Measurements from ENCODE around the gene FAXC. TPM values are rescaled to one million over a fixed set of nuclear protein-coding genes. Genes with fewer than 3 reads are reported as not detected.
"Not testable (repeated sequence)": the region's sequence is repeated elsewhere in the genome, so short reads cannot be mapped to it uniquely, and the experiment has no call there.

The FAXC gene
- total RNA-seq, 2 donors from 2014 or later, result not detected

DNA sequence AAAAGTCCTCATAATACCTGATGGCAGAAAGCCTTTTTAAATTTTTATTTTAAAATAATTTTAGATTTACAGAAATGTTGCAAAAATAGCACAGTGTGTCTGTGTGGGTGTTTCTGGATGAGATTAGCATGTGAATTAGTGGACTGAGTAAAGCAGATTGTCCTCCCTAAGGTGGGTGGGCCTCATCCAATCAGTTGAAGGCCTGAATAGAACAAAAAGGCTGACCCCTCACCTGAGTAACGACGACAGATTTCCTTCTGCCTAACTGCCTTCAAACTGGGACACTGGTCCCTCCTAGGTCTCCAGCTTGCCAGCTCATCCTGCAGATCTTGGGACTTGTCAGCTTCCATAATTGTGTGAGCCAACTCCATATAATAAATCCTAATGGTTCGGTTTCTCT, 54.2 kb downstream of the FAXC start:
- Mint-ChIP-seq H3K36me3 (ENCODE audit: low read depth) (peaks cover 2% of the 10 kb centered on the region), H3K27me3 (peaks cover 64% of the 10 kb centered on the region), H3K4me3 (no peak overlapping the region), H3K4me1 (no peaks in the 10 kb centered on the region), H3K27ac (no peak overlapping the region)
- H3K9me3 ChIP-seq (ENCODE audit: control insufficient read depth, low read length, poor library complexity, severe bottlenecking), result no peaks in the 10 kb centered on the region
- no peak for ATAC-seq
- DNase-seq, result no peak

DNA sequence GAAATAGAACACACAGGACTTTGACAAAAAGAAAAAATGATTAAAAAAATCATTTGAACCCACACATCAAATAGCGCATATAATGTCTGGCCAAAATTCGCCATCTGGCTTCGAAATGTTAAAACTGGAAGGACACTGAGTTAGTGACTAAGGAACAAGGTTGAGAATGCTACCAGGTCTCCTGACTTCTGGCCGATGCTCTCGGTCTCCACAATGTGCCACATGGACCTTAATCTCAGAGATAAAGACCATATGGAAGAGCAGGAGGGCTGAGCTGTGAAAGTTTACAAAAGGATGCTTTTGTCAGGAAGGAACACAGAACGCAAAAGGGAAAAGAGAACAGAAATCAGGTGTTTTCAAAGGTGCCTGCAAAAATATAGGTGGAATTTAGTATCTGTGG, 54.7 kb downstream of the FAXC start:
- no peaks in the 10 kb centered on the region for H3K4me1 Mint-ChIP-seq
- ATAC-seq (no peak), DNase-seq (no peak)
- H3K4me3 Mint-ChIP-seq, result no peak overlapping the region
- H3K36me3 Mint-ChIP-seq (ENCODE audit: low read depth), result no peaks in the 10 kb centered on the region
- peaks cover 60% of the 10 kb centered on the region for H3K27me3 Mint-ChIP-seq
- no peak overlapping the region for H3K27ac Mint-ChIP-seq
- H3K9me3 ChIP-seq (ENCODE audit: control insufficient read depth, low read length, poor library complexity, severe bottlenecking), result no peaks in the 10 kb centered on the region

GRCh38 chr6:99289701-99290100, 59.8 kb downstream of the FAXC start:
- Mint-ChIP-seq H3K36me3 (ENCODE audit: low read depth) (no peaks in the 10 kb centered on the region), H3K4me1 (no peaks in the 10 kb centered on the region), H3K27me3 (peaks cover 36% of the 10 kb centered on the region), H3K27ac (no peak overlapping the region), H3K4me3 (no peak overlapping the region)
- no peak for ATAC-seq
- H3K9me3 ChIP-seq (ENCODE audit: control insufficient read depth, low read length, poor library complexity, severe bottlenecking), result no peaks in the 10 kb centered on the region
- DNase-seq, result no peak

GRCh38 chr6:99288668-99289067, 60.8 kb downstream of the FAXC start:
- no peaks in the 10 kb centered on the region for H3K9me3 ChIP-seq (ENCODE audit: control insufficient read depth, low read length, poor library complexity, severe bottlenecking)
- no peak for DNase-seq
- no peaks in the 10 kb centered on the region for H3K4me1 Mint-ChIP-seq
- no peak for ATAC-seq
- no peak overlapping the region for H3K27ac Mint-ChIP-seq
- H3K27me3 Mint-ChIP-seq, result peaks cover 34% of the 10 kb centered on the region
- H3K36me3 Mint-ChIP-seq (ENCODE audit: low read depth), result peaks cover 2% of the 10 kb centered on the region
- no peak overlapping the region for H3K4me3 Mint-ChIP-seq

DNA sequence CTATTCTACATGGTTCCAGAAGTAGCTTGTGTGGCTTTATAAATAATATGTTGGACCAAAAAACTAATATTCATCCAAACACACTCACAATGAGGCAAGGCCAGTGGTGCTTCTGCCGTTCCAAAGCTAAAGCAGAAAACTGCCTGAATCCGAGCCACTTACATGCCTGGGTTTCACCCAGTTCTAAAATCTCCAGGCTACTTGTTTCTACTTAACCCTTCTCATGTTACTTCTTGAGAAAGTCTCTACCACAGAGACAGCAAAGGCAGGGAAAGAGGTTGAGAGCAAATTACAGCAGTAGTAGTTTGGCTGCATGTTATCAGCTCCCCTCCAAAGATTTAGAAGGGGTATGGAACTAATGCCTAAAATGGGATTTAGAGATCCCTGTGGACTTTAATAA, 62.0 kb downstream of the FAXC start:
- peaks cover 2% of the 10 kb centered on the region for H3K36me3 Mint-ChIP-seq (ENCODE audit: low read depth)
- ATAC-seq, result no peak
- peaks cover 24% of the 10 kb centered on the region for H3K27me3 Mint-ChIP-seq
- no peak overlapping the region for H3K27ac Mint-ChIP-seq
- no peak for DNase-seq
- no peaks in the 10 kb centered on the region for H3K4me1 Mint-ChIP-seq
- H3K4me3 Mint-ChIP-seq, result no peak overlapping the region
- H3K9me3 ChIP-seq (ENCODE audit: control insufficient read depth, low read length, poor library complexity, severe bottlenecking), result no peaks in the 10 kb centered on the region

GRCh38 chr6:99285881-99286280, 63.6 kb downstream of the FAXC start:
- ATAC-seq (no peak), DNase-seq (no peak)
- Mint-ChIP-seq H3K27me3 (peaks cover 23% of the 10 kb centered on the region), H3K4me3 (no peak overlapping the region), H3K27ac (no peak overlapping the region), H3K4me1 (no peaks in the 10 kb centered on the region), H3K36me3 (ENCODE audit: low read depth) (peaks cover 2% of the 10 kb centered on the region)
- H3K9me3 ChIP-seq (ENCODE audit: control insufficient read depth, low read length, poor library complexity, severe bottlenecking), result no peaks in the 10 kb centered on the region

DNA sequence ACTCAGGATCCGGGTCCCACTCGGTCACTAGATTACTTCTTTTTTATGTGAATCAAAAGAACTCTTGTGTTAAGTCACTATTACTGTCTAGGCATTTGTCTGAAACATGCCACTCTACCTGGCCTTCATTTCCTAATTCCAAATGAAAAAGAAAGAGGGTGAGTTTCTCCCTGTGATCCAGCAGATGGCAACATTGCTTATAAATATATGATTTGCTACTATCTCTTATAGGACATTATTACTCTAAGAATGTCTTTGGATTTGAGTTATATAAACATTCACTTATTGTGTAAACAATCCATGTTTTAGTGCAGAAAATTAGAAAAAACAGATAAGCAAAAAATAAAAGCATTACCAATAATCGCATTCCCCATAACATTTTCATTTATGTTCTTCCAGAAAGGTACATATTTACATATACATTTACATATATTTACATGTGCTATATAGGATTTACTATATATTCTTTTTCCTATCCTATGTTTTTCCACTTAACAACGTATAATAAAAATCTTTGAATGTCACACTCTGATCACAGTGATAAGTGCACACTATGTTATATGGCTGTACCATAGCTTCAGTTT, 66.9 kb downstream of the FAXC start:
- no peaks in the 10 kb centered on the region for H3K9me3 ChIP-seq (ENCODE audit: control insufficient read depth, low read length, poor library complexity, severe bottlenecking)
- Mint-ChIP-seq H3K27ac (no peak overlapping the region), H3K27me3 (peaks cover 17% of the 10 kb centered on the region), H3K4me3 (no peak overlapping the region), H3K4me1 (no peaks in the 10 kb centered on the region), H3K36me3 (ENCODE audit: low read depth) (peaks cover 4% of the 10 kb centered on the region)
- DNase-seq (no peak), ATAC-seq (no peak)

DNA sequence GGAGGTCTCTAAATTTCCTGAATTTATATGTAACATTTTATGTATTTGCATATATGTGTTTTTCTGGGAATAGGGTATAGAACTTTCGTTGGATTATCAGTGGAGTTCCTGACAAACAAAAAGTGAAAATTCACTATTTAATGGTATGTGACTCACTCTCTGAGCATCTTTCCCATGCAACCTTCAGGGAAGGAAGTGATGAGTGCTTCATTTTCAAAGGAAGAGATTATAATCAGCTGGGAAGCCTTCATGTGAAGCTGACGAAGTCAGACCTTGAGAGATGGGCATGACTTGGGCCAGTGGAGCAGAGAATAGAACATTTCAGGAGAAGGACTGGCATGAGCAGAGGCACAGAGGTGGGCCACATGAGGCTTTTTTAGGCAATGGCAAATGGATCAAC, 72.7 kb downstream of the FAXC start:
- DNase-seq (no peak), ATAC-seq (no peak)

DNA sequence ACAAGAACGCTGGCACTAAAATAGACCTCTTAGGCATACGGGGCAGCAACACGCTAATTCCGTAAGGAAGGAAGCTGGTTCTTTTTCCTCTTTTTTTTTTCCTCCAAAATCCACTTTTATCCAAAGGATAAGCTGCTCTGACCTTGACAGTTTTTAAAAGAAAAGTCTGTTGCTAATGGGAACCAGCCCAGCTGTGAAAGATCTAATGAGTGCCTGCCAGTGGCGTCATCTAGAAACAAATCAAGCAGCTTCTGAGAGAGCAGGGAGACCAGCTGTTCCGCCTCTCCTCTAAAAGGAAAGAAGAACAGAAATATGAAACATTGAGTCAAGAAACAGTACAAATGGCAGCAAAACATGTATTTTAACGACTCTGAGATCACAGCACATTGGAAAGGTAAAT, 78.6 kb downstream of the FAXC start:
- Mint-ChIP-seq H3K36me3 (ENCODE audit: low read depth) (no peaks in the 10 kb centered on the region), H3K4me3 (no peak overlapping the region), H3K27ac (no peak overlapping the region), H3K27me3 (peaks cover 24% of the 10 kb centered on the region), H3K4me1 (no peaks in the 10 kb centered on the region)
- H3K9me3 ChIP-seq (ENCODE audit: control insufficient read depth, low read length, poor library complexity, severe bottlenecking), result no peaks in the 10 kb centered on the region
- ATAC-seq, result no peak
- DNase-seq, result no peak

More for the DNA sequence above, 72.7 kb downstream of the FAXC start:
- H3K4me1 Mint-ChIP-seq, result no peaks in the 10 kb centered on the region
- H3K36me3 Mint-ChIP-seq (ENCODE audit: low read depth), result peaks cover 2% of the 10 kb centered on the region
- H3K4me3 Mint-ChIP-seq, result no peak overlapping the region
- no peaks in the 10 kb centered on the region for H3K9me3 ChIP-seq (ENCODE audit: control insufficient read depth, low read length, poor library complexity, severe bottlenecking)
- no peak overlapping the region for H3K27ac Mint-ChIP-seq
- peaks cover 34% of the 10 kb centered on the region for H3K27me3 Mint-ChIP-seq

GRCh38 chr6:99270030-99270429, 79.4 kb downstream of the FAXC start:
- no peaks in the 10 kb centered on the region for H3K9me3 ChIP-seq (ENCODE audit: control insufficient read depth, low read length, poor library complexity, severe bottlenecking)
- no peak overlapping the region for H3K4me3 Mint-ChIP-seq
- H3K36me3 Mint-ChIP-seq (ENCODE audit: low read depth), result no peaks in the 10 kb centered on the region
- no peak overlapping the region for H3K27ac Mint-ChIP-seq
- ATAC-seq (no peak), DNase-seq (no peak)
- peaks cover 19% of the 10 kb centered on the region for H3K27me3 Mint-ChIP-seq
- no peaks in the 10 kb centered on the region for H3K4me1 Mint-ChIP-seq

- no peaks in the 10 kb centered on the region for H3K4me1 Mint-ChIP-seq
- H3K4me3 Mint-ChIP-seq, result no peak overlapping the region
- no peaks in the 10 kb centered on the region for H3K36me3 Mint-ChIP-seq (ENCODE audit: low read depth)
- DNase-seq, result no peak
- no peak for ATAC-seq
- H3K9me3 ChIP-seq (ENCODE audit: control insufficient read depth, low read length, poor library complexity, severe bottlenecking), result no peaks in the 10 kb centered on the region
- H3K27ac Mint-ChIP-seq, result no peak overlapping the region
- H3K27me3 Mint-ChIP-seq, result peaks cover 14% of the 10 kb centered on the region
These were observed 80.3 kb downstream of the FAXC start for GRCh38 chr6:99269207-99269606.

- not testable (repeated sequence) for H3K4me3 Mint-ChIP-seq; H3K36me3 Mint-ChIP-seq (ENCODE audit: low read depth); DNase-seq; H3K4me1 Mint-ChIP-seq; H3K27me3 Mint-ChIP-seq; H3K9me3 ChIP-seq (ENCODE audit: control insufficient read depth, low read length, poor library complexity, severe bottlenecking); ATAC-seq; H3K27ac Mint-ChIP-seq
These were observed 82.5 kb downstream of the FAXC start for GRCh38 chr6:99266996-99267395.

DNA sequence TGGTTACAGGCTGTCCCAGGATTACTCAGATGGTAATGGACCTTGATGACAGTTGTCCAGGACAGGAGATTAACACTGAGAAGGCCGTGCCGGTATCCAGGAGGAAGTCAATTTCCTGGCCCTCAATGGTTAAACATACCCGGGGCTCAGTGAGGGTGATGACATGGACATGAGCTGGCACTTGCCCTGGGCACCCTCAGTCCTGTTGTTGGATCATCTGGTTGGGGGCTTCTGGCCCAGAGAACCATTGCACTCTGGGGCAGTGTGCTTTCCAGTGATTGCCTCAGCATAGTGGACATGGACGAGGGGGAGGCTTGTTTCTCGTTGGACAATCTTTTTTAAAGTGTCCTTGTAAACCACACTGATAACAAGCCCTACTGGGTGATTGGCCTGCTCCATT, 84.0 kb downstream of the FAXC start:
- not testable (repeated sequence) for H3K27me3 Mint-ChIP-seq; H3K9me3 ChIP-seq (ENCODE audit: control insufficient read depth, low read length, poor library complexity, severe bottlenecking); H3K36me3 Mint-ChIP-seq (ENCODE audit: low read depth); H3K27ac Mint-ChIP-seq; H3K4me1 Mint-ChIP-seq; ATAC-seq; H3K4me3 Mint-ChIP-seq; DNase-seq

- no peak for DNase-seq
These were observed 94.6 kb downstream of the FAXC start for GRCh38 chr6:99254616-99255550.

More at GRCh38 chr6:99254616-99255550, 94.6 kb downstream of the FAXC start:
- Mint-ChIP-seq H3K36me3 (ENCODE audit: low read depth) (no peaks in the 10 kb centered on the region), H3K27ac (no peak overlapping the region), H3K4me3 (no peak overlapping the region), H3K27me3 (peaks cover 15% of the 10 kb centered on the region), H3K4me1 (peaks cover 4% of the 10 kb centered on the region)
- ATAC-seq, result no peak
- no peaks in the 10 kb centered on the region for H3K9me3 ChIP-seq (ENCODE audit: control insufficient read depth, low read length, poor library complexity, severe bottlenecking)

Data from T-helper 17 cell (primary cell).